MM.1S (cell line): ENCODE measurements around the gene CLIC1.

Experiments used
- CTCF ChIP-seq: fragments of 300-600 bp; sonication (generic); IDR thresholded peaks from 2 replicates; pipeline ENCODE4 v1.5.1; 2016; ENCODE audit warnings: antibody characterized with exemption, low read length, mixed read lengths
- EZH2phosphoT487 ChIP-seq: fragments of 300-600 bp; sonication (generic); IDR thresholded peaks from 2 replicates; pipeline ENCODE4 v1.6.1; 2018; ENCODE audit warnings: antibody characterized with exemption, low read length

- no peak for TF ChIP-seq EZH2phosphoT487
- TF ChIP-seq CTCF, result no peak
Measured at GRCh38 chr6:31723980-31724691, 12.2 kb downstream of the CLIC1 start.
